Measurements from ENCODE around the gene AP5S1. TPM values are rescaled to one million over a fixed set of nuclear protein-coding genes. Genes with fewer than 3 reads are reported as not detected.

The AP5S1 gene
- total RNA-seq, 6 experiments from 2014 or later, result 17.7 to 21.7 (median 19.4) TPM

DNA sequence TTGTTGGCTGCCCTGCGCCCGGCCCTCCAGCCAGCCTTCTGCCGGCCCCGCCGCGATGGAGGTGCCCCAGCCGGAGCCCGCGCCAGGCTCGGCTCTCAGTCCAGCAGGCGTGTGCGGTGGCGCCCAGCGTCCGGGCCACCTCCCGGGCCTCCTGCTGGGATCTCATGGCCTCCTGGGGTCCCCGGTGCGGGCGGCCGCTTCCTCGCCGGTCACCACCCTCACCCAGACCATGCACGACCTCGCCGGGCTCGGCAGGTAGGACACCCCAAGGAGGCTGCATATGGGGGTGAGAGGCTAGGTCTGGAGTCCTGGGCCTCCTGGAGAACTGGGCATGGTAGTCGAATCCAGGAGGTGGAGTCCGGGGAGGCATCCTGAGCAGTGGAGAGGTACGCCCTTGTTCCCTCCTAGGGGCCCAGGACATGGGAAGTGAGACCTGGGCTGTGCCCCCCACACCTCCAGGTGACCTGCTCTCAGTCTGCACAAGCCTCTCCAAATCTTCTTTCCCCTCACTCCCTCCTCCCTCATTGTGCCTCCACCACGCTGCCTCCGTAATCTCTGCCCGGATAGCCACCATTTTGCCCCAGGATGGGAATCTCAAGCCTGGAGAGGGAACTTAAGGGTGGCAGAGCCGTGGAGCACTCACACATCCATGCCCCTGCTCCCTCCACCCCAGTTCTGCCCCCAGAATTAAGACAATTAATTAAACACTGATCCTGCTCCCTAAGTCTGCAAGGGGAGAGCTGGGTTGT lies 23.7 kb upstream of the AP5S1 start:
- TF ChIP-seq, protein P1, sequence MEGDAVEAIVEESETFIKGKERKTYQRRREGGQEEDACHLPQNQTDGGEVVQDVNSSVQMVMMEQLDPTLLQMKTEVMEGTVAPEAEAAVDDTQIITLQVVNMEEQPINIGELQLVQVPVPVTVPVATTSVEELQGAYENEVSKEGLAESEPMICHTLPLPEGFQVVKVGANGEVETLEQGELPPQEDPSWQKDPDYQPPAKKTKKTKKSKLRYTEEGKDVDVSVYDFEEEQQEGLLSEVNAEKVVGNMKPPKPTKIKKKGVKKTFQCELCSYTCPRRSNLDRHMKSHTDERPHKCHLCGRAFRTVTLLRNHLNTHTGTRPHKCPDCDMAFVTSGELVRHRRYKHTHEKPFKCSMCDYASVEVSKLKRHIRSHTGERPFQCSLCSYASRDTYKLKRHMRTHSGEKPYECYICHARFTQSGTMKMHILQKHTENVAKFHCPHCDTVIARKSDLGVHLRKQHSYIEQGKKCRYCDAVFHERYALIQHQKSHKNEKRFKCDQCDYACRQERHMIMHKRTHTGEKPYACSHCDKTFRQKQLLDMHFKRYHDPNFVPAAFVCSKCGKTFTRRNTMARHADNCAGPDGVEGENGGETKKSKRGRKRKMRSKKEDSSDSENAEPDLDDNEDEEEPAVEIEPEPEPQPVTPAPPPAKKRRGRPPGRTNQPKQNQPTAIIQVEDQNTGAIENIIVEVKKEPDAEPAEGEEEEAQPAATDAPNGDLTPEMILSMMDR (IDR thresholded peaks at IDR 0.05), result no peak
- Mint-ChIP-seq H3K36me3 (ENCODE audit: low read depth) (peaks cover 21% of the 10 kb centered on the region), H3K27ac (peak overlapping the region; percentile 83), H3K4me3 (peak overlapping the region; percentile 93), H3K27me3 (ENCODE audit: insufficient read depth) (peaks cover 4% of the 10 kb centered on the region), H3K4me1 (ENCODE audit: low read depth) (peaks cover 42% of the 10 kb centered on the region), H3K9me3 (no peaks in the 10 kb centered on the region)
- no peak for DNase-seq

DNA sequence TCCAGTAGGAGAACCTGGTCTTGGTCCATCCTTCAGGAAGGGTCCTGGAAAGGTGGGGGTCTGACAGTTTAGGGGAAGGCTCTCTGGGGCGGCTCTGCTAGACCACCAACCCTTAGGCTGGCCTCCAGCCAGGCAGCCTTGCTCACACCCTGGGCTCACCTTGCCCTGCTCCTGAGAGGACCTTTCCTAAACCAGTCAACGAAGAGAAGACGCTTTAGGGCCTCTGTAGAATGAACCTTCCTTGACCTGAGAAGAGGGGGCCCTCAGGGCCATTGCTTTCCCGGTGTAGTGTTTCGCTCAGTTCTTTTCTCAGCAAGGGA lies 23.2 kb upstream of the AP5S1 start:
- Mint-ChIP-seq H3K27me3 (ENCODE audit: insufficient read depth) (peaks cover 4% of the 10 kb centered on the region), H3K27ac (peak overlapping the region; percentile 83), H3K4me1 (ENCODE audit: low read depth) (peaks cover 42% of the 10 kb centered on the region), H3K9me3 (no peaks in the 10 kb centered on the region), H3K4me3 (peak overlapping the region; percentile 93), H3K36me3 (ENCODE audit: low read depth) (peaks cover 21% of the 10 kb centered on the region)
- TF ChIP-seq, protein P1 (IDR thresholded peaks at IDR 0.05), result no peak
- no peak for DNase-seq

DNA sequence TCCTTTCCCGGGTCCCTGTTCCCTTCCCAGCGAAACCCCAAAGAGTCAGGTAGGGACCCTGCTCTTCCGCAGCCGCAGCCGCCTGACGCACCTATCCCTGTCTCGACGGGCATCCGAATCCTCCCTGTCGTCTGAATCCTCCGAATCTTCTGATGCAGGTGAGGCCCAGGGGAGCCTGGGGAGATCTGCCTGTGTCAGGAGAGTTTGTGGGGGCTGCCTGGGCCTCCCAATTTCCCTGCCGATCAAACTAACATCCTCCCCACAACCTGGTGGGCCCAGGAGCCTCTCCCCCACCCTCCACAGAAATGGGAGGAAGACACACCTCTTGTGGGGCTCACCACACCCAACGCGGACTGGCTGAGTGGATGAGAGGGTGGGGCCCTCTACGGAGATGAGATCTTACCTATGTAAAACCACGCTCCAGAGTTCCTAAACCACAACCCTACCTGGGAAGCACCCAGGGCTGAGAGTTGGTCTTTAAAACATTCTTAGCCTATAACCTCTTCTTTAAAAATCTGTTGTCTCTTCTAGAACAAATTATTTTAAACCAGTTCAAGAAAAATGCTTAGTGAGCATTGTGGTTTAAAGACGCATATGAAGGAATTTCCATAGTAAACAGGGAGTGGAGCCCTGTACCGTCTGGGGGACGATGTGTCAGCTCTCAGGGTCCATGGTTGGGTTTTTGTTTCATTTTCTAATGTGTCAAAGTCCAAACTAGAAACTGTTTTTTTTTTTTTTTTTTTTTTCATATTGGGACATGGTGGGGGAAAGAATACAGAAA lies 22.6 kb upstream of the AP5S1 start:
- Mint-ChIP-seq H3K27me3 (ENCODE audit: insufficient read depth) (peaks cover 6% of the 10 kb centered on the region), H3K27ac (peak overlapping the region; percentile 83), H3K4me3 (peak overlapping the region; percentile 93), H3K36me3 (ENCODE audit: low read depth) (peaks cover 27% of the 10 kb centered on the region), H3K4me1 (ENCODE audit: low read depth) (peaks cover 47% of the 10 kb centered on the region), H3K9me3 (no peaks in the 10 kb centered on the region)
- no peak for DNase-seq
- TF ChIP-seq, protein P1 (IDR thresholded peaks at IDR 0.05), result no peak

DNA sequence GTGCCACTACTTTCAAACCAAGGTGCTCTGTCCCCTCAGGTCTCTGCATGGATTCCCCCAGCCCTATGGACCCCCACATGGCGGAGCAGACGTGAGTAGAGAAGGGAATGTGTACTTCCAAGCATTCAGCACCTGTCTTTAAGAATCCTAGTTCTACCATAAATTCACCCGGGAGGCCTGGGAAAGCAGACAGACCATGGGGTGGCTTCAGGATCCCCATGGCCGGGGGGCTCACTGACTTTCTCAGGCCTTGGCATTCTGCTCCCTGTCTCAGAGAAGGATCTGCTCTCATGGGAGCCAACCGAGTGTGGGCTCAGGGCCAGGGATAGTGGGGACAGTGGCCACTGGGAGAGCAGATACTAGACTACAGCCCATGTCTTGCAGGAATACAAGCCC lies 22.0 kb upstream of the AP5S1 start:
- no peak for DNase-seq
- TF ChIP-seq, protein P1 (IDR thresholded peaks at IDR 0.05), result no peak
- Mint-ChIP-seq H3K36me3 (ENCODE audit: low read depth) (peaks cover 31% of the 10 kb centered on the region), H3K4me3 (peak overlapping the region; percentile 93), H3K27me3 (ENCODE audit: insufficient read depth) (peaks cover 6% of the 10 kb centered on the region), H3K9me3 (no peaks in the 10 kb centered on the region), H3K4me1 (ENCODE audit: low read depth) (peaks cover 51% of the 10 kb centered on the region), H3K27ac (peak overlapping the region; percentile 45)

DNA sequence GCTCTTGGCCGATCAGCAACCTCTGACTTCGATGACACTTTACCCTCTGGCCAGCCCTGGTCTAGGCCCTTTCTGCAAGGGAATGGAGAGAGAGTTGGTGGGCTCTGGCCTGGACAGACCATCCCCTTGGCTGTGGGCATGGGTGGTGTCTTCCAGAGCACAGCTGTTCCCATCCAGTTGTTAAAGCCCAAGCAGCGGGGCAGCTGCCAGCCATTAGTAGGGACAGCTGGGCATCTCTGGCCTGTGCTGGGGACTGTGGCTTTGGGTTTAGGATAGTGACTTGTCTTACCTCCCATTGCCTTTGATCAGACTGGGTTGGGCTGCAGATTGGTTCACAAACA lies 21.5 kb upstream of the AP5S1 start:
- peak overlapping the region; percentile 45 for H3K27ac Mint-ChIP-seq
- peaks cover 36% of the 10 kb centered on the region for H3K36me3 Mint-ChIP-seq (ENCODE audit: low read depth)
- H3K4me1 Mint-ChIP-seq (ENCODE audit: low read depth), result peaks cover 56% of the 10 kb centered on the region
- H3K4me3 Mint-ChIP-seq, result peak overlapping the region; percentile 93
- DNase-seq, result no peak
- TF ChIP-seq, protein P1 (IDR thresholded peaks at IDR 0.05), result no peak
- H3K27me3 Mint-ChIP-seq (ENCODE audit: insufficient read depth), result peaks cover 6% of the 10 kb centered on the region
- no peaks in the 10 kb centered on the region for H3K9me3 Mint-ChIP-seq

Data from HFFc6 (cell line).